Spleen (tissue), 11 donors: ENCODE results near the gene NCOR2. TPM values are rescaled to one million over a fixed set of nuclear protein-coding genes. Genes with fewer than 3 reads are reported as not detected.
A peak's percentile ranks its signal among the peaks of the same experiment; 100 is the strongest.

ENCODE experiments used
- DNase-seq: peaks from one replicate; pipeline ENCODE4 v3.0.0-alpha.2; 2020
- H3K27ac ChIP-seq, 8 donors: fragments of 200-600 bp; sonication (generic) in 7 of 8; 1 replicate in 4 of 8; 2 replicates in 4 of 8; pipeline versions ENCODE4 v1.5.0 to v1.8.0; 2016 to 2021; ENCODE audit warnings: inconsistent platforms in 4 of 8, mild to moderate bottlenecking in 4 of 8, moderate library complexity in 1 of 8
- H3K27me3 ChIP-seq, 7 donors: fragments of 200-600 bp; sonication (generic) in 6 of 7; replicated peaks in 1 of 7; 1 replicate in 4 of 7; 2 replicates in 3 of 7; pipeline versions ENCODE4 v1.5.0 to v1.8.0; 2016 to 2021; ENCODE audit warnings: inconsistent platforms in 3 of 7, mild to moderate bottlenecking in 1 of 7
- H3K36me3 ChIP-seq, 6 donors: fragments of 200-600 bp; sonication (generic) in 5 of 6; 1 replicate in 4 of 6; 2 replicates in 2 of 6; pipeline versions ENCODE4 v1.5.0 to v1.8.0; 2016 to 2021; ENCODE audit warnings: inconsistent platforms in 2 of 6
- H3K4me1 ChIP-seq, 6 donors: fragments of 200-600 bp; sonication (generic) in 5 of 6; 1 replicate in 3 of 6; 2 replicates in 3 of 6; pipeline versions ENCODE4 v1.5.0 to v1.8.0; 2016 to 2021; ENCODE audit warnings: inconsistent platforms in 3 of 6
- H3K4me3 ChIP-seq, 8 donors: fragments of 200-600 bp; sonication (generic) in 7 of 8; 1 replicate in 4 of 8; 2 replicates in 4 of 8; pipeline versions ENCODE4 v1.5.0 to v1.8.0; 2016 to 2021; ENCODE audit warnings: inconsistent platforms in 4 of 8, mild to moderate bottlenecking in 4 of 8, moderate library complexity in 2 of 8
- H3K9me3 ChIP-seq, 8 donors: fragments of 200-600 bp; sonication (generic) in 7 of 8; 1 replicate in 4 of 8; 2 replicates in 4 of 8; pipeline versions ENCODE4 v1.5.0 to v1.8.0; 2016 to 2021; ENCODE audit warnings: inconsistent platforms in 4 of 8
- CTCF ChIP-seq, 11 experiments: fragments of 200-600 bp in 7 of 11; fragments of 450-650 bp in 4 of 11; sonication (generic) in 4 of 11; IDR thresholded peaks in 8 of 11; conservative IDR thresholded peaks in 3 of 11; 1 replicate in 7 of 11; 2 replicates in 4 of 11; pipeline versions ENCODE4 v1.4.0 to v1.8.0; 2016 to 2021; ENCODE audit warnings: antibody characterized with exemption in 11 of 11, inconsistent platforms in 4 of 11, mild to moderate bottlenecking in 1 of 11
- POLR2A ChIP-seq, 3 donors: fragments of 450-650 bp; IDR thresholded peaks; one replicate each; pipeline ENCODE4 v1.5.1; 2017; ENCODE audit warnings: antibody characterized with exemption in 3 of 3, mild to moderate bottlenecking in 1 of 3
- POLR2AphosphoS5 ChIP-seq, 3 donors: sonication (generic); formaldehyde crosslinking; IDR thresholded peaks; one replicate each; pipeline ENCODE4 v1.5.1; 2017; ENCODE audit warnings: antibody characterized with exemption in 3 of 3
- WGBS, 5 donors: extraction: QIAGEN DNeasy Blood & Tissue Kit in 3 of 5; methylation state at CpG; one replicate each; pipeline versions ENCODE4 v1.1.5 to v1.1.7; 2013 to 2018; 5-methylcytosine and 5-hydroxymethylcytosine counted together
- intact Hi-C: fragments of 100-400 bp; cut with DNase I; formaldehyde crosslinking; loops from one replicate; pipeline ENCODE4 v1.15.0; 2023; ENCODE audit warnings: low total_unique reads
- polyA plus RNA-seq, 3 donors: library from polyadenylated mRNA; stranded (reverse); fragments of 200-250 nt; gene quantifications; one replicate each; pipeline ENCODE4 v1.2.1, GENCODE V29; 2013
- total RNA-seq, 7 donors: library from RNA; depleted of rRNA in 3 of 7; stranded (reverse); fragments of >200 nt in 3 of 7; fragmentation: NEBNext Ultra II Directional in 4 of 7; extraction: Animal tissue kit (Norgen Biotek cat#: 25700) in 4 of 7; gene quantifications; one replicate each; pipeline versions ENCODE4 v1.1.0 to v1.2.1, GENCODE V29; 2016 to 2021
- donor health status: healthy with polysubstance abuse.
- donor health status: DM: no; HTN: no; CAD: no; lungs with moderate emphysema.
- donor health status: DM: no; HTN: no; CAD: no.
- donor health status: Bipolar disorder and iron deficiency.
- donor health status: healthy.
- donor health status: DM: no; HTN: no; CAD: no.
- donor health status: DM: yes; HTN: yes; CAD: no.

NCOR2 gene
- total and polyA plus RNA-seq, 10 donors: 13.2 to 236 (median 157) TPM

DNA sequence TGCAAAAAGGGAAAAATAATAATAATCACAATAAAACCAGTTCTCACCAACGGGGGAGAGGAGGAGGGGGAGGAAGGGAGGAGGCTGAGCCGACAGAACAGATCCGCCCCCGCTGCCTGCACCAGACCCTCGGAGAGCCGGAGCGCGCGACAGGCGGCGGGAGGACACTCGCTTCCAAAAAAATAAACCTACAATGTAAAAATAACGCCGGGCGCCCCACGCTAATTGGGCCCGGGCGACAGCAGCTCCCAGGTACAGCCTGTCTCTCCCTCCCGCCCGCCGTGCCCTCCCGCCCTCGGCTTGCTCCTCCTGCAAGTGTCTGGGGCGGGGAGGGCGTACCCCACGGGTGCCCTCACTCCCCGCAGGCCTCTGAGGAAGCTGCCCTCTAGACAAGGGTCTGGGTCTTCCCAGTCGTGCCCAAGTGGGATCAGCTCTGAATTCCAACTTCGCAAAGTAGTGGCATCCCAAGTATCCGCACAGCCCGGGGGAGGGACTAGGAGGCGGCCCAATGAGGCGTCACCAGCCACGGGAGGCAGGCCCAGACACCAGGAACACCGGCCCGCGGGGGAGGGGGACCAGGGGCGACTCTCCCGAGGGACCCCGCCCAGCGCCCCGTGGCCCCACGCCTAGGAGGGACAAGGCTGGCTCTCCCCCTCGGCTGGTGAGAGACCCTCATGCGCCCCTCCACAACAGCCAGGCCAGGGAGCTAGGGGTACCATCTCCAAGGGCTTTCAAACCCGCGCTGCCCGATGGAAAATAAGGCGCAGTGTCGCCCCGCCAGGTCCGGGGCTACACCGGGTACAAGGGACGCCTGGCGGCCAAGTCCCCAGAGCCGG, 1.0 kb downstream of the NCOR2 start:
- Histone ChIP-seq H3K4me3 (peak overlapping the region; percentile 90 to 99 (median 94)), H3K36me3 (peaks cover 0 to 14% (median 0%) of the 10 kb centered on the region in 6 donors), H3K9me3 (no peaks in the 10 kb centered on the region), H3K4me1 (peaks cover 43 to 73% (median 66%) of the 10 kb centered on the region in 6 donors), H3K27me3 (no peaks in the 10 kb centered on the region), H3K27ac (peak overlapping the region; percentile 90 to 98 (median 94))
- WGBS, 5 donors: 0 to 1% (median 0%) methylated on average over 29 to 56 of the region's 56 CpGs
- intact Hi-C loops: loop anchor here (10.0 kb wide), 1 partner anchor 198 kb away; no protein-coding TSS in a partner anchor
- peak; percentile 93 for DNase-seq
- TF ChIP-seq POLR2A (IDR thresholded peaks at IDR 0.05): no peak
- TF ChIP-seq CTCF (IDR thresholded peaks at IDR 0.05 in 8 of 11, conservative IDR thresholded peaks at IDR 0.05 in 3 of 11): peak in 2 of 11 experiments; percentile 13 to 32
- peak in 2 of 3 donors; percentile 54 to 82 for TF ChIP-seq POLR2AphosphoS5 (IDR thresholded peaks at IDR 0.05)

GRCh38 chr12:124565656-124566160, 1.7 kb downstream of the NCOR2 start:
- H3K36me3 ChIP-seq: peaks cover 0 to 14% (median 0%) of the 10 kb centered on the region in 6 donors
- H3K4me1 ChIP-seq: peaks cover 43 to 80% (median 72%) of the 10 kb centered on the region in 6 donors
- no peak for DNase-seq
- H3K27ac ChIP-seq: peak overlapping the region in 7 of 8 donors; percentile 90 to 98 (median 95)
- H3K27me3 ChIP-seq: no peaks in the 10 kb centered on the region
- intact Hi-C loops: loop anchor here (10.0 kb wide), 1 partner anchor 199 kb away; no protein-coding TSS in a partner anchor
- no peaks in the 10 kb centered on the region for H3K9me3 ChIP-seq
- 3 to 14% (median 10%) methylated on average over 14 of the region's 14 CpGs for WGBS, 5 donors
- TF ChIP-seq POLR2AphosphoS5 (IDR thresholded peaks at IDR 0.05) (no peak), POLR2A (IDR thresholded peaks at IDR 0.05) (no peak), CTCF (IDR thresholded peaks at IDR 0.05 in 8 of 11, conservative IDR thresholded peaks at IDR 0.05 in 3 of 11) (no peak)
- peak overlapping the region; percentile 90 to 99 (median 94) for H3K4me3 ChIP-seq

DNA sequence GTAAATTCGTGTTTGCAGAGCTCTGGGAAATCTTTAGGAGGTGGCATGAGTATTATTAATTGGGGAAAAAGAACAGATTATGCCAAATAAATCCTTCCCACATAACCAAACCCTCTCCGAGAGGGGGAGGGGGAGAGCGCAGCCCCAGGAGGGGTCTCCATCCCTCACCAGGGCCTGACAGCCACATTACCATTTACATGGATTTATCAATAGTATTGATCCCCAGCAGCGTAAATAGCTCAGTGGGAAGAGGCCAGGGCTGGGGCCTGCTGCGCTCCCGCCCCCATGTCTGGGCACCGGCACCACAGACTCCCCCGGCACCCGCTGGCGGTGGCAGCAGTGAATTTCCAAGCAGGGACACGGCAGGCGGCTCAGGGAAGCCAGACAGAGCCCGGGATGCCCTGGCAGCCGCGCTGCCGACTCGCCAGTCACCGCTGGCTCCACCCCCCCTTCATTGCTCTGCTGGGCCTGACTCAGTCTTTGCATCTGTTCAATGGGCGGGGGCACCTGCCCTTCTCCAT, 2.4 kb downstream of the NCOR2 start:
- H3K4me1 ChIP-seq: peaks cover 43 to 87% (median 77%) of the 10 kb centered on the region in 6 donors
- 49 to 78% (median 73%) methylated on average over 10 to 19 of the region's 19 CpGs for WGBS, 5 donors
- intact Hi-C loops: loop anchor here (10.0 kb wide), 1 partner anchor 200 kb away; no protein-coding TSS in a partner anchor

More for the DNA sequence above, 2.4 kb downstream of the NCOR2 start:
- no peak for DNase-seq
- H3K4me3 ChIP-seq: peak overlapping the region in 4 of 8 donors; percentile 91 to 99 (median 98)
- no peak for TF ChIP-seq CTCF (IDR thresholded peaks at IDR 0.05 in 8 of 11, conservative IDR thresholded peaks at IDR 0.05 in 3 of 11)
- peak in 2 of 3 donors; percentile 4 to 28 for TF ChIP-seq POLR2AphosphoS5 (IDR thresholded peaks at IDR 0.05)
- TF ChIP-seq POLR2A (IDR thresholded peaks at IDR 0.05): no peak
- peaks cover 0 to 14% (median 0%) of the 10 kb centered on the region in 6 donors for H3K36me3 ChIP-seq
- H3K27ac ChIP-seq: peak overlapping the region in 3 of 8 donors; percentile 94 to 97 (median 97)
- H3K9me3 ChIP-seq: no peaks in the 10 kb centered on the region
- no peaks in the 10 kb centered on the region for H3K27me3 ChIP-seq
